ENCODE measurements around the gene GID8. TPM values are rescaled to one million over a fixed set of nuclear protein-coding genes. Genes with fewer than 3 reads are reported as not detected.

The GID8 gene
- polyA plus RNA-seq, 2 of the 4 experiments (the other 2 are of a cell fraction): 19.2 to 24.5 TPM

DNA sequence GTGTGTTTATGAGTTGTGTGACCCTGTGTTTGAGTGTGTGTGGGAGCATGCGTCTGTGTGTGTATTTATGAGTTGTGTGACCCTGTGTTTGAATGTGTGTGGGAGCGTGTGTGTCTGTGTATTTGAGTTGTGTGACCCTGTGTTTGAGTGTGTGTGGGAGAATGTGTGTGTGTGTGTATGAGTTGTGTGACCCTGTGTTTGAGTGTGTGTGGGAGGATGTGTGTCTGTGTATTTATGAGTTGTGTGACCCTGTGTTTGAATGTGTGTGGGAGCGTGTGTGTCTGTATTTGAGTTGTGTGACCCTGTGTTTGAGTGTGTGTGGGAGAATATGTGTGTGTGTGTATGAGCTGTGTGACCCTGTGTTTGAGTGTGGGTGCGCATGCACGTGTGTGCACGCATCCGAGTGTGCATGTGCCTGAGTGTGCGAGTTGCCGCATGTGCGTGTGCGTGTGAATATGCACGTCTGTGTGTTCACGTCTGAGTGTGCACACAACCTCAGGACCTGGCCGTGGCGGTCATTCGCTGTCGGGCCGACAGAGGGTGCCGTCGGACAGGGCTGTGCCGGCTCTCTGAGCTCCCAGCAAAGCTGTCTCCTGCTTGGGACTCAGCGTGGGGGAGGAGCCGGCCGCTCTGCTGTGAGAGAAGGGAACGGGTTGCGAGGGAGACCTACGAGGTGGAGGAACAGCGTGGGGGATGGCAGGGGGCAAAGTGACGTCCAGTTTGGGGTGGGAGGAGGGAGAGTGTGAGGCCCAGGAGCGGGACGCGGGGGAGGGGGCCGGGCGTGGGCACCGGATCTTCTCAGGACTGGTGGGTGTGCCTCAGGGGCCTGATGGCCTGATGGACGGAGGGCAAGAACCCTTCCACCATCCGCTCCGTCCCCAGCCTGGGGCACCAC lies 34.2 kb downstream of the GID8 start:
- Histone ChIP-seq H3K27ac (peak overlapping the region; percentile 35 to 72; a peak in 5 of 6 replicates), H3K4me1 (0 out of 3 replicates have a peak, but pooled peaks cover 3% of the 10 kb centered on the region), H3K4me2 (peak overlapping the region; percentile 97), H3K9me3 (no peaks in the 10 kb centered on the region), H3K4me3 (peak overlapping the region; percentile 44)
- TF ChIP-seq RAD21 (conservative IDR thresholded peaks at IDR 0.05 in 1 of 2, IDR thresholded peaks at IDR 0.05 in 1 of 2): peak; percentile 92 to 95
- TF ChIP-seq HDAC2 (IDR thresholded peaks at IDR 0.05): no peak
- TF ChIP-seq ZC3H11A (IDR thresholded peaks at IDR 0.05): no peak
- no peak for TF ChIP-seq NPAS2 (CRISPR knock-in tag; IDR thresholded peaks at IDR 0.05; ENCODE audit: borderline replicate concordance)
- TF ChIP-seq, protein P1, sequence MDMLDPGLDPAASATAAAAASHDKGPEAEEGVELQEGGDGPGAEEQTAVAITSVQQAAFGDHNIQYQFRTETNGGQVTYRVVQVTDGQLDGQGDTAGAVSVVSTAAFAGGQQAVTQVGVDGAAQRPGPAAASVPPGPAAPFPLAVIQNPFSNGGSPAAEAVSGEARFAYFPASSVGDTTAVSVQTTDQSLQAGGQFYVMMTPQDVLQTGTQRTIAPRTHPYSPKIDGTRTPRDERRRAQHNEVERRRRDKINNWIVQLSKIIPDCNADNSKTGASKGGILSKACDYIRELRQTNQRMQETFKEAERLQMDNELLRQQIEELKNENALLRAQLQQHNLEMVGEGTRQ (IDR thresholded peaks at IDR 0.05): no peak
- TF ChIP-seq TP53 (CRISPR knock-in tag; IDR thresholded peaks at IDR 0.05): no peak
- TF ChIP-seq PBX3 (IDR thresholded peaks at IDR 0.05): no peak
- TF ChIP-seq FOSL2 (IDR thresholded peaks at IDR 0.05): no peak
- no peak for TF ChIP-seq FOSL2 (CRISPR knock-in tag; IDR thresholded peaks at IDR 0.05)
- no peak for TF ChIP-seq TFCP2L1 (CRISPR knock-in tag; IDR thresholded peaks at IDR 0.05)
- no peak for TF ChIP-seq CEBPB (IDR thresholded peaks at IDR 0.05)
- TF ChIP-seq PHF8 (IDR thresholded peaks at IDR 0.05; ENCODE audit: borderline replicate concordance, low read depth): no peak
- peak; percentile 77 for TF ChIP-seq CTCF (IDR thresholded peaks at IDR 0.05)
- no peak for TF ChIP-seq ZFP36 (IDR thresholded peaks at IDR 0.05; ENCODE audit: borderline replicate concordance, partially characterized antibody)
- TF ChIP-seq CBX8 (IDR thresholded peaks at IDR 0.05): no peak
- peak; percentile 85 for TF ChIP-seq SMC3 (IDR thresholded peaks at IDR 0.05)
- ChIA-PET POLR2A (interaction anchor here (1.4 kb wide), 2 partner anchors 12 to 37 kb away, joined by 3 to 6 read pairs; no protein-coding TSS in a partner anchor), CTCF (interaction anchor here (0.6 to 2.6 kb wide), 46 partner anchors 8 to 834 kb away, joined by 3 to 16 read pairs (median 4); partner anchors contain the start of genes DIDO1 and TCFL5)
- DNase-seq (ENCODE audit: low read depth in 1 of 2, low spot score in 1 of 2) (peak; percentile 83 to 96), FAIRE-seq (no peak), ATAC-seq (peak; percentile 88 to 94)
- WGBS (ENCODE audit: missing lambda C conversion rate): 3% methylated on average over 12 of the region's 38 CpGs

GRCh38 chr20:62972845-62973745 lies 35.1 kb downstream of the GID8 start:
- CTCF ChIA-PET: interaction anchor here (0.6 to 2.6 kb wide), 46 partner anchors 7 to 407 kb away, joined by 3 to 16 read pairs (median 4); partner anchors contain the start of genes DIDO1 and TCFL5
- ATAC-seq (peak in 1 of 2 experiments; percentile 52; a peak in 4 of 6 replicates), FAIRE-seq (no peak), DNase-seq (ENCODE audit: low read depth in 1 of 2, low spot score in 1 of 2) (no peak)
- 0 out of 3 replicates have a peak, but pooled peaks cover 3% of the 10 kb centered on the region for H3K4me1 ChIP-seq
- WGBS (ENCODE audit: missing lambda C conversion rate): 57% methylated on average over 30 of the region's 48 CpGs
- H3K27ac ChIP-seq: peak overlapping the region; percentile 35 to 72; a peak in 5 of 6 replicates
- no peaks in the 10 kb centered on the region for H3K9me3 ChIP-seq
- TF ChIP-seq, protein P2, sequence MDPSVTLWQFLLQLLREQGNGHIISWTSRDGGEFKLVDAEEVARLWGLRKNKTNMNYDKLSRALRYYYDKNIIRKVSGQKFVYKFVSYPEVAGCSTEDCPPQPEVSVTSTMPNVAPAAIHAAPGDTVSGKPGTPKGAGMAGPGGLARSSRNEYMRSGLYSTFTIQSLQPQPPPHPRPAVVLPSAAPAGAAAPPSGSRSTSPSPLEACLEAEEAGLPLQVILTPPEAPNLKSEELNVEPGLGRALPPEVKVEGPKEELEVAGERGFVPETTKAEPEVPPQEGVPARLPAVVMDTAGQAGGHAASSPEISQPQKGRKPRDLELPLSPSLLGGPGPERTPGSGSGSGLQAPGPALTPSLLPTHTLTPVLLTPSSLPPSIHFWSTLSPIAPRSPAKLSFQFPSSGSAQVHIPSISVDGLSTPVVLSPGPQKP (IDR thresholded peaks at IDR 0.05; ENCODE audit: low read depth, low read length): no peak
- no peak for TF ChIP-seq EHMT2 (IDR thresholded peaks at IDR 0.05; ENCODE audit: low read depth)
- no peak for TF ChIP-seq RCOR1 (IDR thresholded peaks at IDR 0.05; ENCODE audit: low read depth, low read length)
- TF ChIP-seq EHF (CRISPR knock-in tag; IDR thresholded peaks at IDR 0.05): no peak
- TF ChIP-seq, protein P3, sequence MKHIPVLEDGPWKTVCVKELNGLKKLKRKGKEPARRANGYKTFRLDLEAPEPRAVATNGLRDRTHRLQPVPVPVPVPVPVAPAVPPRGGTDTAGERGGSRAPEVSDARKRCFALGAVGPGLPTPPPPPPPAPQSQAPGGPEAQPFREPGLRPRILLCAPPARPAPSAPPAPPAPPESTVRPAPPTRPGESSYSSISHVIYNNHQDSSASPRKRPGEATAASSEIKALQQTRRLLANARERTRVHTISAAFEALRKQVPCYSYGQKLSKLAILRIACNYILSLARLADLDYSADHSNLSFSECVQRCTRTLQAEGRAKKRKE (CRISPR knock-in tag; IDR thresholded peaks at IDR 0.05; ENCODE audit: low read depth): no peak
- POLR2A ChIA-PET: interaction anchor here (1.4 kb wide), 2 partner anchors 11 to 36 kb away, joined by 3 to 6 read pairs; no protein-coding TSS in a partner anchor
- peak overlapping the region; percentile 44 for H3K4me3 ChIP-seq
- H3K4me2 ChIP-seq: peak overlapping the region; percentile 97

All from A549 (cell line).